ENCODE data around the gene BTRC.

GRCh38 chr10:101394524-101395133 is 40.7 kb downstream of the BTRC start:
- no peak for TF ChIP-seq CTCF (IDR thresholded peaks at IDR 0.05)
- TF ChIP-seq ZFX (IDR thresholded peaks at IDR 0.05; ENCODE audit: borderline replicate concordance) = no peak
